ENCODE data around the gene EIF4A3. TPM values are rescaled to one million over a fixed set of nuclear protein-coding genes. Genes with fewer than 3 reads are reported as not detected.

Gene EIF4A3
- total RNA-seq (124 and 131 TPM in 2 replicates), polyA plus RNA-seq (126 and 143 TPM in 2 replicates)

DNA sequence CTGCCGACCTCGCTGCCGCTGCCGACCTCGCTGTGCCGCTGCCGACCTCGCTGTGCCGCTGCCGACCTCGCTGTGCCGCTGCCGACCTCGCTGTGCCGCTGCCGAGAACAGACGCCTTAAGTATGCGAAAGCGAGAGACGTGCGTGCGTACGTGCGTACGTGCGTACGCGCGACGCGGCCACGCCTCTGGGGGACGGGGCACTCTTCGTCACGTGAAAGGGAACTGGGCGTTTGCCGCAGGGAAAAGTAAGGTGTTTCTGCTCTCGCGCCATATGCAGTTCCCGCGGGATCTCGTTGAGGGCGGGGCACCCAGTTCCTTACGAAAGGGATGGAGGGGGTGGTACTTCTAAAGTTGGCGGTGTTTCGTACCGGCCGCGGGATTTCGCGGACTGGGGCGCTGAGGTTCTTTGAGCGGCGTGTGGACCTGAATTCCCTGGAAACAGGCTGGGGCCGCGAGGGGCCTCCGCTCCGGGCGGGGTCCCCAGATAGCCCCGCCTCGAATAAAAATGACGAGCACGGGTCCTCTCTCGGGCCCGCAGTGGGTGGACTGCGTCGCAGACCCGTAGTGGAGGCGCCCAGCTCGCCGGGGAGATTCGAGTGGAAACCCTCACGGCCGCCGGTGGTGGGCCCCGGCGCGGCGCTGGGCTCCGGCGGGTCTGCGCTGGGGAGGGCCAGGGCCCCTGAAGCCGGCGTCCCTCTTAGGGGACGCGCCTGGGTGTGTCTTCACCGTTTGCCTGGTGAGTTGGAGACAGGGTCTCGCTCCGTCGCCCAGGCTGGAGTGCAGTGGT is at the start of gene EIF4A3:
Gene EIF4A3, minus strand, starts transcription at position 94 of the 788 bp plus-strand sequence. CDS start 167 bp downstream, outside the sequence.
- Histone ChIP-seq H3K36me3 (peaks cover 20% of the 10 kb centered on the region), H3K27me3 (no peaks in the 10 kb centered on the region)
- TF ChIP-seq, protein P1, sequence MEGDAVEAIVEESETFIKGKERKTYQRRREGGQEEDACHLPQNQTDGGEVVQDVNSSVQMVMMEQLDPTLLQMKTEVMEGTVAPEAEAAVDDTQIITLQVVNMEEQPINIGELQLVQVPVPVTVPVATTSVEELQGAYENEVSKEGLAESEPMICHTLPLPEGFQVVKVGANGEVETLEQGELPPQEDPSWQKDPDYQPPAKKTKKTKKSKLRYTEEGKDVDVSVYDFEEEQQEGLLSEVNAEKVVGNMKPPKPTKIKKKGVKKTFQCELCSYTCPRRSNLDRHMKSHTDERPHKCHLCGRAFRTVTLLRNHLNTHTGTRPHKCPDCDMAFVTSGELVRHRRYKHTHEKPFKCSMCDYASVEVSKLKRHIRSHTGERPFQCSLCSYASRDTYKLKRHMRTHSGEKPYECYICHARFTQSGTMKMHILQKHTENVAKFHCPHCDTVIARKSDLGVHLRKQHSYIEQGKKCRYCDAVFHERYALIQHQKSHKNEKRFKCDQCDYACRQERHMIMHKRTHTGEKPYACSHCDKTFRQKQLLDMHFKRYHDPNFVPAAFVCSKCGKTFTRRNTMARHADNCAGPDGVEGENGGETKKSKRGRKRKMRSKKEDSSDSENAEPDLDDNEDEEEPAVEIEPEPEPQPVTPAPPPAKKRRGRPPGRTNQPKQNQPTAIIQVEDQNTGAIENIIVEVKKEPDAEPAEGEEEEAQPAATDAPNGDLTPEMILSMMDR (IDR thresholded peaks at IDR 0.05; ENCODE audit: low read depth, low read length): no peak

DNA sequence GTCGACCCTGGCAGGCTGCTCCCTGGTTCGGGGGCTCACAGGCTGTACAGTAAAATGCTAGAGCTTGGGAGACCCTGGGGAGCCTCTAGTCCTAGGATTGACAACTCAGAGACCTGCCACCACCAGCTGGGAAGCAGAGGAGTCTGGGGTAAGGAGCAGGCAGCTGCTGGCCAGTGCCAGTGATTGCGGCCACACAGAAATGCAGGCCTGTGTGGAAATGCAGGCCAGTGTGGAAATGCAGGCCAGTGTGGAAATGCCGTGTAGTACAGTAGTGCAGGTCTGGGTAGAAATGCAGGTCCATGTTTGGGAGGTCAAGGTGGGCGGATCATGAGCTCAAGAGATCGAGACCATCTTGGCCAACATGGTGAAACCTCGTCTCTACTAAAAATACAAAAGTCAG is 49.7 kb upstream of the EIF4A3 start:
- Histone ChIP-seq H3K4me3 (no peak overlapping the region), H3K27ac (no peak overlapping the region), H3K27me3 (no peaks in the 10 kb centered on the region), H3K4me1 (ENCODE audit: low read depth) (no peaks in the 10 kb centered on the region), H3K36me3 (no peaks in the 10 kb centered on the region), H3K9me3 (ENCODE audit: low read depth) (no peaks in the 10 kb centered on the region)
- no peak for DNase-seq (ENCODE audit: low read depth in 1 of 2, low spot score in 1 of 2)
- TF ChIP-seq, protein P1 (IDR thresholded peaks at IDR 0.05; ENCODE audit: low read depth, low read length): no peak

More for the DNA sequence above, at the start of gene EIF4A3:
- H3K4me1 ChIP-seq (ENCODE audit: low read depth): peaks cover 11% of the 10 kb centered on the region
- H3K9me3 ChIP-seq (ENCODE audit: low read depth): no peaks in the 10 kb centered on the region
- DNase-seq (ENCODE audit: low read depth in 1 of 2, low spot score in 1 of 2): peak; percentile 99 to 100
- H3K4me3 ChIP-seq: peak within 1 kb of the TSS; percentile 93
- peak within 1 kb of the TSS; percentile 91 for H3K27ac ChIP-seq

DNA sequence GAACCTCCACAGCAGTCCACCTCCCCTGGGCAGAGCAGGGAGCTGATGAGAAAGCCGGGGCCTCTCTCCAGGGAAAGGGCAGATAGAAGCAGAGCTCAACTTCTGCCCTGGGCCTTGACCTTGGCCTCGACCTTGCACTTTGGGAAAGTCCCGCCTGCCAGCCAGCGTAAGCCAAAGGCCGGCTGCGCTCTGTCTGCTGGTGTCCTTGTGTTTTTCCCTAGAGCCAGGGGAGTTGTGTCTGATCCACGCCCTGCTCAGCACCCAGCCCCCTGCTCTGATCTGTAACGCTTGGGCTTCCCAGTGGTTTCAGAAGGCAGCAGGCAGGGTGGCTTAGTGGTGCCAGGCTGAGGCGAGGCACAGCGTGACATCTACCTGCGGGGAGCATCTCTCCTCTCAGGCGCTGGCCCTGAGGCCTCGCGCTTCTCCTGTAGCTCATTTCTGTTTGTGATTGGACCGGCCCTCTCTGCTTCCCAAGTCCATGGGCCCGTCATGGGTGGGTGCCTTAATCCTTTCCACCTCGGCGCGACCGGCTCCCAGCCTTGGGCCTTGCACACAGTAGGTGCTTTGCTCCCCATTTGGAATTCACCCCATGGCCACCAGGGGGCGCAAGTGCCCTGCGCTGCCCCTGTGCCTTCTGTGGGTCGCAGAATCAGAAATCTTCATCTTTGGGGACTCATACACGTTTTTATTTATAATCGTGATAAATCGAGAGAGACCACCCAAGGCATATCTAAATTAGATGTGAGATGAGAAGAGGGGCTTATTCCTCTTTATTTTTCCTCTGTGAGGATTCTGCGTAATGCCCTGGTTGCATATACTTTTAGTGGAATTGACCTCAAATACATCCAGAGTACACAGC is 49.0 kb upstream of the EIF4A3 start:
- H3K36me3 ChIP-seq: no peaks in the 10 kb centered on the region
- peak in 1 of 2 donors; percentile 26 for DNase-seq (ENCODE audit: low read depth in 1 of 2, low spot score in 1 of 2)
- no peak overlapping the region for H3K27ac ChIP-seq
- no peaks in the 10 kb centered on the region for H3K4me1 ChIP-seq (ENCODE audit: low read depth)
- H3K4me3 ChIP-seq: no peak overlapping the region
- H3K9me3 ChIP-seq (ENCODE audit: low read depth): no peaks in the 10 kb centered on the region
- no peaks in the 10 kb centered on the region for H3K27me3 ChIP-seq
- TF ChIP-seq, protein P1 (IDR thresholded peaks at IDR 0.05; ENCODE audit: low read depth, low read length): peak; percentile 90

DNA sequence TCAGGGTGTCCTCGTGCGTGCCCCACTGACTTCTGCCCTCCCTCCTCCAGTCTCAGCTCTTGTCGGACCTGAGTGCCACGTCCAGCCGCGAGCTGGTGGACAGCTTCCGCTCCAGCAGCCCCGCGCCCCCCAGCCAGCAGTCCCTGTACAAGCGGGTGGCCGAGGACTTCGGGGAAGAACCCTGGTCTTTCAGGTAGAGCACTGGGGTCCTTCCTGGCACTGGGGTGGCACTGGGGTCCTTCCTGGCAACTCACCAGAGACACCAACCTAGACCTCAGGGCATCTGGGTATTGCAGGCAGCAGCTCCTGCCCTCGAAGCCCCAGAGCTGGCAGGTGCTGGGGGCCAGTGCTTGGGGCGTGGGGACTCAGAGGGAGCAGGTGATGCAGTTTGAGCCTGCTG is 48.2 kb upstream of the EIF4A3 start:
- Histone ChIP-seq H3K27me3 (no peaks in the 10 kb centered on the region), H3K27ac (no peak overlapping the region), H3K9me3 (ENCODE audit: low read depth) (no peaks in the 10 kb centered on the region), H3K4me1 (ENCODE audit: low read depth) (no peaks in the 10 kb centered on the region), H3K4me3 (no peak overlapping the region), H3K36me3 (no peaks in the 10 kb centered on the region)
- TF ChIP-seq, protein P1 (IDR thresholded peaks at IDR 0.05; ENCODE audit: low read depth, low read length): no peak
- no peak for DNase-seq (ENCODE audit: low read depth in 1 of 2, low spot score in 1 of 2)

DNA sequence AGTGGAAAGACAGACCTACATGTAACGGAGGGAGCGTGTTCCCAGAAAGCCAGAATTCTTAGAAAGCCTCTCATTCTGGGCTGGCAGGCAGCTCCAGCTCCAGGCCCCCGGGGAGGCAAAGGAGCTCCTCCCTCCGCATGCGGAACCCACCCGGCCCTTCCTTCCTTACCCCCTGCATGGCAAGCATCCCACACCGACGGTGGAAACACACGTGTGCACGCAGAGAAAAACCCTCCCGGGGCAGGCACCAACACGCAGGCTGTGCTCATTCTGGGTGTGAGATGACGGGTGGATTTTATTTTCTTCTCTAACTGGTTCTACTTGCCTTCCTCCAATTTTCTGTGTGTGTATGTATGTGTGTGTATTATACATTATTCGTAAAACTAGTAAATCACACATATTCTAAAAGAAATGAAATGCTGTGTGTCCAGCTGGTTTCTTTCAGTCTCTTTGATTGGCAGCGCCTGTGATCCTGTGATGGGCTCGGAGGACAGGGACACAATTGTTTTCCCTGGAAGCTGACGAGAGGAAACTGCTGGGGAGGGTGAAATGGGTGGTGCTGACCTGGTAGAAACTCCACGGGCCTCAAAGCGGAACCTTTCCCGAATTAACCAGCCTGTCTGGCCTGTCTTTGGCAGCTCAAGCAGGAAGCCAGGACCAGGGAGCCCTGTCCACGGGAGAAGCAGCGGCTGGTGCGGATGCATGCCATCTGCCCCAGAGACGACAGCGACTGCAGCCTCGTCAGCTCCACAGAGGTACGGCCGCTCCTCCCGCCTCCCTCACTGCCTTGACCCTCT is 45.1 kb upstream of the EIF4A3 start:
- no peaks in the 10 kb centered on the region for H3K36me3 ChIP-seq
- H3K27me3 ChIP-seq: no peaks in the 10 kb centered on the region
- TF ChIP-seq, protein P1 (IDR thresholded peaks at IDR 0.05; ENCODE audit: low read depth, low read length): no peak
- H3K4me3 ChIP-seq: no peak overlapping the region
- no peaks in the 10 kb centered on the region for H3K4me1 ChIP-seq (ENCODE audit: low read depth)
- H3K9me3 ChIP-seq (ENCODE audit: low read depth): no peaks in the 10 kb centered on the region
- H3K27ac ChIP-seq: no peak overlapping the region
- DNase-seq (ENCODE audit: low read depth in 1 of 2, low spot score in 1 of 2): peak in 1 of 2 donors; percentile 42

Measured in cardiac muscle cell (in vitro differentiated cells and primary cell).